HepG2 (cell line): ENCODE measurements around the gene TMEM107. TPM values are rescaled to one million over a fixed set of nuclear protein-coding genes. Genes with fewer than 3 reads are reported as not detected.
A peak's percentile ranks its signal among the peaks of the same experiment; 100 is the strongest.

Experiments
- CBX2 ChIP-seq, 2 experiments: fragments of 200-600 bp in 1 of 2; sonication (generic); formaldehyde crosslinking in 1 of 2; IDR thresholded peaks; 2 replicates each; pipeline versions ENCODE4 v1.7.0 to v1.8.1; 2018 to 2022; ENCODE audit warnings: low read depth in 2 of 2, low read length in 1 of 2, mild to moderate bottlenecking in 1 of 2, missing genetic modification reagents in 1 of 2
- CCDC6 ChIP-seq: sonication (generic); formaldehyde crosslinking; IDR thresholded peaks from 2 replicates; pipeline ENCODE4 v1.8.1; 2022; ENCODE audit warnings: mild to moderate bottlenecking, missing genetic modification reagents, moderate library complexity
- CREB1 ChIP-seq, 2 experiments: fragments of 450-650 bp in 1 of 2; IDR thresholded peaks; 2 replicates each; pipeline ENCODE4 v1.6.1; 2016 to 2017; ENCODE audit warnings: control low read depth in 1 of 2, mild to moderate bottlenecking in 1 of 2, missing compliant biosample characterization in 1 of 2, missing genetic modification characterization in 1 of 2
- FOXO1 ChIP-seq: sonication (generic); formaldehyde crosslinking; IDR thresholded peaks from 2 replicates; pipeline ENCODE4 v1.4.0; 2020; ENCODE audit warnings: missing genetic modification reagents
- FOXP1 ChIP-seq, 2 experiments: fragments of 450-650 bp in 1 of 2; IDR thresholded peaks; 2 replicates each; pipeline ENCODE4 v1.6.1; 2017 to 2018; ENCODE audit warnings: antibody characterized with exemption in 1 of 2
- GATAD2A ChIP-seq: IDR thresholded peaks from 2 replicates; pipeline ENCODE4 v1.6.1; 2016
- HDAC1 ChIP-seq: sonication (generic); formaldehyde crosslinking; IDR thresholded peaks from 2 replicates; pipeline ENCODE4 v1.5.1; 2020; ENCODE audit warnings: mild to moderate bottlenecking, missing genetic modification reagents
- HNRNPH1 ChIP-seq: fragments of 200-400 bp; formaldehyde crosslinking; optimal IDR thresholded peaks from 2 replicates; pipeline ENCODE3; 2017; ENCODE audit warnings: mild to moderate bottlenecking, low read depth, low read length
- IRX3 ChIP-seq: sonication (generic); formaldehyde crosslinking; IDR thresholded peaks from 2 replicates; pipeline ENCODE4 v1.8.1; 2023; ENCODE audit warnings: mild to moderate bottlenecking, low read depth, missing genetic modification reagents, borderline replicate concordance
- MXI1 ChIP-seq: IDR thresholded peaks from 3 replicates; pipeline ENCODE4 v1.6.1; 2012; ENCODE audit warnings: low read depth, low read length, inconsistent platforms, borderline replicate concordance
- RORA ChIP-seq: sonication (generic); formaldehyde crosslinking; IDR thresholded peaks from 2 replicates; pipeline ENCODE4 v1.5.0; 2020; ENCODE audit warnings: mild to moderate bottlenecking, missing genetic modification reagents, moderate library complexity
- STAT5B ChIP-seq: sonication (generic); formaldehyde crosslinking; IDR thresholded peaks from 2 replicates; pipeline ENCODE4 v1.4.0; 2020; ENCODE audit warnings: missing genetic modification reagents
- TOPORS ChIP-seq: sonication (generic); formaldehyde crosslinking; IDR thresholded peaks from 2 replicates; pipeline ENCODE4 v1.8.0; 2023; ENCODE audit warnings: mild to moderate bottlenecking, missing genetic modification reagents
- ZFAT ChIP-seq: sonication (generic); formaldehyde crosslinking; conservative IDR thresholded peaks from 2 replicates; pipeline ENCODE4 v1.8.1; 2023; ENCODE audit warnings: missing genetic modification reagents, inconsistent platforms
- ZFP36L1 ChIP-seq: sonication (generic); formaldehyde crosslinking; IDR thresholded peaks from 2 replicates; pipeline ENCODE4 v1.8.0; 2022; ENCODE audit warnings: mild to moderate bottlenecking, missing genetic modification reagents, moderate library complexity
- ZNF143 ChIP-seq: sonication (generic); formaldehyde crosslinking; IDR thresholded peaks from 2 replicates; pipeline ENCODE4 v1.4.0; 2020; ENCODE audit warnings: missing genetic modification reagents
- ZNF160 ChIP-seq: sonication (generic); formaldehyde crosslinking; IDR thresholded peaks from 2 replicates; pipeline ENCODE4 v1.8.0; 2022; ENCODE audit warnings: mild to moderate bottlenecking, inconsistent platforms, missing genetic modification reagents
- ZNF326 ChIP-seq: sonication (generic); formaldehyde crosslinking; IDR thresholded peaks from 2 replicates; pipeline ENCODE4 v1.4.0; 2020; ENCODE audit warnings: missing genetic modification reagents, borderline replicate concordance
- ZSCAN22 ChIP-seq: sonication (generic); formaldehyde crosslinking; IDR thresholded peaks from 2 replicates; pipeline ENCODE4 v1.4.0; 2020; ENCODE audit warnings: mild to moderate bottlenecking, missing genetic modification reagents
- polyA plus RNA-seq, 8 experiments: library from polyadenylated mRNA; depleted of rRNA in 3 of 8; stranded (reverse) in 7 of 8; unstranded in 1 of 8; fragments of >200 nt; fragmentation: Illumina TruSeq in 4 of 8; extraction: Trizol in 4 of 8; gene quantifications; 2 replicates each; pipeline versions ENCODE4 v1.2.1 to v1.2.3, GENCODE V29; 2011 to 2016; ENCODE audit warnings: low read depth in 4 of 8, missing spikeins in 1 of 8, mixed read lengths in 1 of 8; ENCODE audit not compliant: insufficient read depth in 1 of 8
- total RNA-seq, 5 experiments: library from RNA; depleted of rRNA; stranded (reverse); fragments of >200 nt; fragmentation: Illumina TruSeq; extraction: Trizol; gene quantifications; 2 replicates each; pipeline ENCODE4 v1.2.3, GENCODE V29; 2016; ENCODE audit warnings: low read depth in 1 of 5
- TF ChIP-seq, protein P1 (sequence below): sonication (generic); formaldehyde crosslinking; IDR thresholded peaks from 2 replicates; pipeline ENCODE4 v1.4.0; 2020; ENCODE audit warnings: low read depth, mild to moderate bottlenecking, missing genetic modification reagents
- TF ChIP-seq, protein P2 (sequence below), 2 experiments: sonication (generic) in 1 of 2; formaldehyde crosslinking in 1 of 2; IDR thresholded peaks; 2 replicates each; pipeline versions ENCODE4 v1.4.0 to v1.6.1; 2016 to 2020; ENCODE audit warnings: borderline replicate concordance in 1 of 2, low read depth in 1 of 2, mild to moderate bottlenecking in 1 of 2, missing genetic modification reagents in 1 of 2
- TF ChIP-seq, protein P3 (sequence below): sonication (generic); formaldehyde crosslinking; IDR thresholded peaks from 2 replicates; pipeline ENCODE4 v1.8.1; 2023; ENCODE audit warnings: missing genetic modification reagents, mild to moderate bottlenecking, borderline replicate concordance
- TF ChIP-seq, protein P4 (sequence below): sonication (generic); formaldehyde crosslinking; IDR thresholded peaks from 2 replicates; pipeline ENCODE4 v1.8.0; 2022; ENCODE audit warnings: mild to moderate bottlenecking, missing genetic modification reagents, moderate library complexity

TMEM107 gene
- total and polyA plus RNA-seq, 2 of the 13 experiments (the other 11 are each of a cell fraction or from before 2014, with no cell fraction given): 7.2 to 15.3 TPM

DNA sequence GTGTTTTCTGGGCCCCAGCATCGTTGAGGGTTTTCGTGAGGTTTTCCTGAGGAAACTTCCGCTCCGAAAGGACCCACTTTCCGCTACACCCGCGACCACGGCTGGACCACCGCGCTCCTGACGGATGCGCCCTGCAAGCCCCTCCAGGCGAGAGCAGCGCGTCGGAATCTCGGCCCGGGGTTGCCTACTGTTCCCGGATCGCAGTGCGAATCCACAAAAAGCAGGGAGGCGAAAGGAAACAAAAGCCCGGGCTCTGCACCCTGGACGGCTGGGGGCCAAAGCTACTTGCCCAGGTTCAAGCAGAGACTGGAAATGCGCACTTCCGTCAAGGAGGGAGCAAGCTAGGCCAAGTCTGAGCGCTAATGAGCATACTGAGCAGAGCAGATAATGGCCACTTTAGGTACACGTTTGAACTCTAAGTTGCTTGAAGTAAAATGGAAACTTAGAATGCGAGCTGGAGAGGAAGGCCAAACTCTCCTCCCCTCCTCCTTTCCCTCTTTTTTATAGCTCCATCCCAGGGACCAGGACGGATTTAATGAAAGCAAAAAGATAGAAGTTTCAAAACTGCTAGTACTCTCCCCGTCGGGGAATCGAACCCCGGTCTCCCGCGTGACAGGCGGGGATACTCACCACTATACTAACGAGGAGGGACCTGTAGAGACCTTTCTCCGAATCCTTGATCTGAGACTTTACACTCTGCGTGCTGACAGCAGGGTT, 45.6 kb upstream of the TMEM107 start (continued):
- TF ChIP-seq RORA (CRISPR knock-in tag) (no peak), TOPORS (CRISPR knock-in tag) (no peak), IRX3 (no peak; the same call in 1 of the 2 replicates), ZFP36L1 (CRISPR knock-in tag) (no peak), ZNF143 (CRISPR knock-in tag) (no peak), HDAC1 (CRISPR knock-in tag) (peak; percentile 8; the same call in 1 of the 2 replicates), MXI1 (no peak), ZNF160 (no peak; the same call in 1 of the 2 replicates), FOXO1 (CRISPR knock-in tag) (0 out of 2 replicates have a peak, but pooled peaks have one; percentile 25), STAT5B (CRISPR knock-in tag) (no peak), ZFAT (0 out of 2 replicates have a peak, but pooled peaks have one; percentile 9), CBX2 (IDR thresholded peaks at IDR 0.05; ENCODE audit: low read depth, low read length) (no peak), CBX2 (CRISPR knock-in tag; IDR thresholded peaks at IDR 0.05; ENCODE audit: low read depth) (no peak), CREB1 (IDR thresholded peaks at IDR 0.05) (no peak), CREB1 (CRISPR knock-in tag; IDR thresholded peaks at IDR 0.05) (no peak), CCDC6 (no peak), GATAD2A (CRISPR knock-in tag) (no peak), ZSCAN22 (CRISPR knock-in tag) (no peak), FOXP1 (IDR thresholded peaks at IDR 0.05) (no peak), FOXP1 (CRISPR knock-in tag; IDR thresholded peaks at IDR 0.05) (0 out of 2 replicates have a peak, but pooled peaks have one; percentile 27), ZNF326 (CRISPR knock-in tag) (no peak), HNRNPH1 (no peak)
- TF ChIP-seq, protein P1, sequence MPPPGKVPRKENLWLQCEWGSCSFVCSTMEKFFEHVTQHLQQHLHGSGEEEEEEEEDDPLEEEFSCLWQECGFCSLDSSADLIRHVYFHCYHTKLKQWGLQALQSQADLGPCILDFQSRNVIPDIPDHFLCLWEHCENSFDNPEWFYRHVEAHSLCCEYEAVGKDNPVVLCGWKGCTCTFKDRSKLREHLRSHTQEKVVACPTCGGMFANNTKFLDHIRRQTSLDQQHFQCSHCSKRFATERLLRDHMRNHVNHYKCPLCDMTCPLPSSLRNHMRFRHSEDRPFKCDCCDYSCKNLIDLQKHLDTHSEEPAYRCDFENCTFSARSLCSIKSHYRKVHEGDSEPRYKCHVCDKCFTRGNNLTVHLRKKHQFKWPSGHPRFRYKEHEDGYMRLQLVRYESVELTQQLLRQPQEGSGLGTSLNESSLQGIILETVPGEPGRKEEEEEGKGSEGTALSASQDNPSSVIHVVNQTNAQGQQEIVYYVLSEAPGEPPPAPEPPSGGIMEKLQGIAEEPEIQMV (CRISPR knock-in tag): no peak; the same call in 1 of the 2 replicates
- TF ChIP-seq, protein P2, sequence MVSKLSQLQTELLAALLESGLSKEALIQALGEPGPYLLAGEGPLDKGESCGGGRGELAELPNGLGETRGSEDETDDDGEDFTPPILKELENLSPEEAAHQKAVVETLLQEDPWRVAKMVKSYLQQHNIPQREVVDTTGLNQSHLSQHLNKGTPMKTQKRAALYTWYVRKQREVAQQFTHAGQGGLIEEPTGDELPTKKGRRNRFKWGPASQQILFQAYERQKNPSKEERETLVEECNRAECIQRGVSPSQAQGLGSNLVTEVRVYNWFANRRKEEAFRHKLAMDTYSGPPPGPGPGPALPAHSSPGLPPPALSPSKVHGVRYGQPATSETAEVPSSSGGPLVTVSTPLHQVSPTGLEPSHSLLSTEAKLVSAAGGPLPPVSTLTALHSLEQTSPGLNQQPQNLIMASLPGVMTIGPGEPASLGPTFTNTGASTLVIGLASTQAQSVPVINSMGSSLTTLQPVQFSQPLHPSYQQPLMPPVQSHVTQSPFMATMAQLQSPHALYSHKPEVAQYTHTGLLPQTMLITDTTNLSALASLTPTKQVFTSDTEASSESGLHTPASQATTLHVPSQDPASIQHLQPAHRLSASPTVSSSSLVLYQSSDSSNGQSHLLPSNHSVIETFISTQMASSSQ (IDR thresholded peaks at IDR 0.05; ENCODE audit: low read depth): no peak; the same call in 1 of the 2 replicates
- TF ChIP-seq, protein P2 (CRISPR knock-in tag; IDR thresholded peaks at IDR 0.05; ENCODE audit: borderline replicate concordance): no peak
- TF ChIP-seq, protein P3, sequence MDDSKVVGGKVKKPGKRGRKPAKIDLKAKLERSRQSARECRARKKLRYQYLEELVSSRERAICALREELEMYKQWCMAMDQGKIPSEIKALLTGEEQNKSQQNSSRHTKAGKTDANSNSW (CRISPR knock-in tag): no peak
- TF ChIP-seq, protein P4, sequence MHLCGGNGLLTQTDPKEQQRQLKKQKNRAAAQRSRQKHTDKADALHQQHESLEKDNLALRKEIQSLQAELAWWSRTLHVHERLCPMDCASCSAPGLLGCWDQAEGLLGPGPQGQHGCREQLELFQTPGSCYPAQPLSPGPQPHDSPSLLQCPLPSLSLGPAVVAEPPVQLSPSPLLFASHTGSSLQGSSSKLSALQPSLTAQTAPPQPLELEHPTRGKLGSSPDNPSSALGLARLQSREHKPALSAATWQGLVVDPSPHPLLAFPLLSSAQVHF: no peak
